ENCODE results near the gene IRGQ. TPM values are rescaled to one million over a fixed set of nuclear protein-coding genes. Genes with fewer than 3 reads are reported as not detected.
A peak's percentile ranks its signal among the peaks of the same experiment; 100 is the strongest.

The IRGQ gene
- total RNA-seq, 1 donor from 2014 or later, result 41.7 TPM

DNA sequence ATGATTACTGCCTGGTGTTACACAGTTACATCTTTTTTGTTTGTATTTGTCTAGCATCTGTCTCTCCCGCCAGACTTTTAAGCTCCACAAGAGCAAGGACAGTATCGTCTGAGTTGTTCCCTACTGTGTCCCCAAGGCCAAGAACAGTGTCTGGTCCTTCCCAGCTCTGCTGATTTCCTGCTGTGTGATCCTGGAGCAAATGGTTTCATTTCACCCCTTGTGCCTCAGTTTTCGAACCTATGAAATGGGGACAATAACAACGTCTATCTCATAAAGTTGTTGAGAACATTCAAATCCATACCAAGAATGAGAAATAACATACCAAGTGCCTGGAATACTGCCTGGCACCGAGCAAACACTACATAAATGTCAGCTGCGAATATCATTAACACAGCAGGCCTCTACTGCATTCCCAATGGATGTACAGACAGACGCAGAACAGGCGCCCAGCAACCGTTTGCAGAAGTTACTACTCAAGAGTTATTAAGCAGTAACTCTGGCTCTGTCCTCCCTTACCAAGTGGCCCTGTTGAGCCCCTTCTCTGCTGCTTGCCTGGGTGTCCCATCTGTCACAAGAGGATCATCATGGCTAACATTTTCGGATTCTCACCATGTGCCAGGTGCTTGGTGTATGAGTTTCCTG, 32.0 kb downstream of the IRGQ start:
- Mint-ChIP-seq H3K27ac (ENCODE audit: unreplicated experiment) (peak overlapping the region; percentile 76), H3K27me3 (ENCODE audit: low read depth) (no peaks in the 10 kb centered on the region), H3K9me3 (ENCODE audit: low read depth) (no peaks in the 10 kb centered on the region), H3K4me1 (ENCODE audit: low read depth) (peaks cover 17% of the 10 kb centered on the region), H3K4me3 (ENCODE audit: unreplicated experiment) (no peak overlapping the region), H3K36me3 (ENCODE audit: low read depth) (peaks cover 11% of the 10 kb centered on the region)
- TF ChIP-seq, protein P1, sequence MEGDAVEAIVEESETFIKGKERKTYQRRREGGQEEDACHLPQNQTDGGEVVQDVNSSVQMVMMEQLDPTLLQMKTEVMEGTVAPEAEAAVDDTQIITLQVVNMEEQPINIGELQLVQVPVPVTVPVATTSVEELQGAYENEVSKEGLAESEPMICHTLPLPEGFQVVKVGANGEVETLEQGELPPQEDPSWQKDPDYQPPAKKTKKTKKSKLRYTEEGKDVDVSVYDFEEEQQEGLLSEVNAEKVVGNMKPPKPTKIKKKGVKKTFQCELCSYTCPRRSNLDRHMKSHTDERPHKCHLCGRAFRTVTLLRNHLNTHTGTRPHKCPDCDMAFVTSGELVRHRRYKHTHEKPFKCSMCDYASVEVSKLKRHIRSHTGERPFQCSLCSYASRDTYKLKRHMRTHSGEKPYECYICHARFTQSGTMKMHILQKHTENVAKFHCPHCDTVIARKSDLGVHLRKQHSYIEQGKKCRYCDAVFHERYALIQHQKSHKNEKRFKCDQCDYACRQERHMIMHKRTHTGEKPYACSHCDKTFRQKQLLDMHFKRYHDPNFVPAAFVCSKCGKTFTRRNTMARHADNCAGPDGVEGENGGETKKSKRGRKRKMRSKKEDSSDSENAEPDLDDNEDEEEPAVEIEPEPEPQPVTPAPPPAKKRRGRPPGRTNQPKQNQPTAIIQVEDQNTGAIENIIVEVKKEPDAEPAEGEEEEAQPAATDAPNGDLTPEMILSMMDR (IDR thresholded peaks at IDR 0.05), result no peak
- DNase-seq (ENCODE audit: low spot score), result no peak

DNA sequence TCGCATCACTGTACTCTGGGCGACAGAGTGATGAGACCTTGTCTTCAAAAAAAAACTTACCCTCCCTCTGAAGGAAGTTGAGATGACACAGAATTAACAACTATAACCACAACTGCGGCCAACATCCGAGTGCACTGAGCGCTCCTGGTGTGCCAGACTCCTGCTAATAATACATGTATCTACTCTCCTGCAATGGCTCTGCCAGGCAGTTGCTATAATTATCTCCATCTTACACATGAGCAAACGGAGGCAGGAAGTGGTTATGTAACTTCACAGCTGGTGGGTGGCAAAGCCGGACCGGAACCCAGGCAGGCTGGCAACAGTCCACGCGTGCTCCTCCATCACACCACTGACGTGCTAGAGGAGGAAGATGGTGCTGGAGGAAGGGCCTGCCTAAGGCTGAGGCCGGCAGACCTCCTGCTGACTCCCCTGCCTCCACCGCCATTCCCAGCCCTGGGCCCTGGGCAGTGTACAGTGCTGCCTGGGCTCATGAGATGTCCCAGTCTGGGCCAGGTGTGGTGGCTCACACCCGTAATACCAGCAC, 33.2 kb downstream of the IRGQ start:
- H3K4me3 Mint-ChIP-seq (ENCODE audit: unreplicated experiment), result no peak overlapping the region
- no peaks in the 10 kb centered on the region for H3K9me3 Mint-ChIP-seq (ENCODE audit: low read depth)
- DNase-seq (ENCODE audit: low spot score), result peak; percentile 86
- no peaks in the 10 kb centered on the region for H3K27me3 Mint-ChIP-seq (ENCODE audit: low read depth)
- H3K27ac Mint-ChIP-seq (ENCODE audit: unreplicated experiment), result peak overlapping the region; percentile 87
- peaks cover 11% of the 10 kb centered on the region for H3K36me3 Mint-ChIP-seq (ENCODE audit: low read depth)
- TF ChIP-seq, protein P1 (IDR thresholded peaks at IDR 0.05), result no peak
- peaks cover 17% of the 10 kb centered on the region for H3K4me1 Mint-ChIP-seq (ENCODE audit: low read depth)

DNA sequence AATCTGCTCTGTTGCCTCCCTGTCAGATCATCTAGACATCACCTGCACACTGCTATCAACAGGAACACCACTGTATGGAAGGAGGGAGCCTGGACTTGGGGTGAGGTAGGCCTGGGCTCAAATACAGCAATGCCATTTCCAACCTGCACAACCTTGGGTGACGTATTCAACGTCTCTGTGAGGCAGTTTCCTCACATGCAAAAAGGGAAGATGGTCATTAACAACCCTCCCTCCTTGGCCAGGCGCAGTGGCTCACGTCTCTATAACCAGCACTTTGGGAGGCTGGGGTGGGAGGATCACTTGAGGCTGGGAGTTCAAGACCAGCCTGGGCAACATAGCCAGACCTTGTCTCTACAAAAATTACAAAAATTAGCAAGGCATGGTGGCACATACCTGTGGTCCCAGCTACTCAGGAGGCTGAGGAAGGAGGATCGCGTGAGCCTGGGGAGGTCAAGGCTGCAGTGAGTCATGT, 33.7 kb downstream of the IRGQ start:
- peak overlapping the region; percentile 87 for H3K27ac Mint-ChIP-seq (ENCODE audit: unreplicated experiment)
- peaks cover 17% of the 10 kb centered on the region for H3K4me1 Mint-ChIP-seq (ENCODE audit: low read depth)
- peak; percentile 32 for DNase-seq (ENCODE audit: low spot score)
- H3K27me3 Mint-ChIP-seq (ENCODE audit: low read depth), result no peaks in the 10 kb centered on the region
- H3K9me3 Mint-ChIP-seq (ENCODE audit: low read depth), result no peaks in the 10 kb centered on the region
- no peak overlapping the region for H3K4me3 Mint-ChIP-seq (ENCODE audit: unreplicated experiment)
- H3K36me3 Mint-ChIP-seq (ENCODE audit: low read depth), result peaks cover 11% of the 10 kb centered on the region
- TF ChIP-seq, protein P1 (IDR thresholded peaks at IDR 0.05), result no peak

DNA sequence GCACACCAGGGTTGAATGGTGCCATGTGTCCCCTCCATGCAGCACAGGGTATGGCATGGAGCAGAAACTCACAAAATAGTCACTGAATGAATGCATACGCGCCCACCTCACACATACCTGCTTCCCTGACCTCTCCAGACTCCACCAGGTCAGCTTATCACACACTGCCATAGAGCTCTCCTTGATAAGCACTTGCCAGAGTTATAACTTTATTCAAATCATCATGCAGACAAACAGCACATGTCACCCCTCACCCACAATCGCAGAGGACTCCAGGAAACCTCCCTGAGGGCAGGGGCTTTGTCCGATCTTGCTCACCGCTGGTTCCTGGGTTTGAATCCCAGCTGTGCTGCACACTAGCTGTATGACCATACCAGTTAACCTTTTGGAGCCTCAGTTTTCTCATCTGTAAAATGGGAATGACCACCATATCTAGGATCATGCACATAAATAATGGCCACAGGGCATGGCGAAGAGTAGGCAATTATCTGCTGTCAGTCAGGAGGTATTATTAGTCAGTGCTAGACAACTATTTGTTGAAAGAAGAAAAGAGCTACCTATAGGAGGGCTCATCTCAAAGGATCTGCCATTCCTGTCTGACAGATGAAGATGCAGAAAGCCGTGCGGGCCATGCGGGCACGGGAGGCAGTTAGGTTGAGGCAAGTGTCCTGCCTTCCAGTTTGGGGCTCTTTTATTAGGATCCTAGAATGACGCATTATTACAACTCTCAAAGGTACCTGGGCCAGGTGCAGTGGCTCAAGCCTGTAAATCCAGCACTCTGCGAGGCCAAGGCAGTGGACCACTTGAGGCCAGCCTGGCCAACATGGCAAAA, 34.6 kb downstream of the IRGQ start:
- Mint-ChIP-seq H3K36me3 (ENCODE audit: low read depth) (peaks cover 9% of the 10 kb centered on the region), H3K27me3 (ENCODE audit: low read depth) (no peaks in the 10 kb centered on the region), H3K4me3 (ENCODE audit: unreplicated experiment) (no peak overlapping the region), H3K9me3 (ENCODE audit: low read depth) (no peaks in the 10 kb centered on the region), H3K4me1 (ENCODE audit: low read depth) (peaks cover 17% of the 10 kb centered on the region), H3K27ac (ENCODE audit: unreplicated experiment) (no peak overlapping the region)
- TF ChIP-seq, protein P1 (IDR thresholded peaks at IDR 0.05), result no peak
- DNase-seq (ENCODE audit: low spot score), result peak; percentile 18

DNA sequence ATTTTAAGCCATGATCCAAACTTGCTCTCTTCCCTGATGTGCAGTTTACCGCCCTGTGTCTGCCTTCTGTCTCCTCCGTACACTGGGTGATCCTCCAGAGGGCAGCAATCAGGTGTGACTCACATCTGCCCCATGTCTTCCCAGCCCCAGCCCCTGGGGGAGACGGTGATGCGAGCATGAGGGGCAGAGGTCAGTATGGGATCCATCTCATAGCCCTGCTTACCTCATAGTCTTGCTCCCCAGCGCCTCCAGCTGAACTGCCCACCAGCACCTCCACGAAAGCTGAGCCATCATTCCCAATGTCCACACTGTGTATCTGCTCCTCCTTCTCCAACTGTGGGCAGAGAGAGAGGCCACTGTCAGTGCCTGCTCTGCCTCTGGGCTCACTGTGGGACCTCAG, 35.2 kb downstream of the IRGQ start:
- TF ChIP-seq, protein P1 (IDR thresholded peaks at IDR 0.05), result peak; percentile 25
- H3K9me3 Mint-ChIP-seq (ENCODE audit: low read depth), result no peaks in the 10 kb centered on the region
- H3K36me3 Mint-ChIP-seq (ENCODE audit: low read depth), result peaks cover 9% of the 10 kb centered on the region
- peaks cover 17% of the 10 kb centered on the region for H3K4me1 Mint-ChIP-seq (ENCODE audit: low read depth)
- no peak overlapping the region for H3K4me3 Mint-ChIP-seq (ENCODE audit: unreplicated experiment)
- peak; percentile 43 for DNase-seq (ENCODE audit: low spot score)
- no peaks in the 10 kb centered on the region for H3K27me3 Mint-ChIP-seq (ENCODE audit: low read depth)
- H3K27ac Mint-ChIP-seq (ENCODE audit: unreplicated experiment), result peak overlapping the region; percentile 45

Data from chondrocyte (in vitro differentiated cells).